MM.1S (cell line): ENCODE data around the gene PUS1.

Experiments used
- CTCF ChIP-seq: fragments of 300-600 bp; sonication (generic); IDR thresholded peaks from 2 replicates; pipeline ENCODE4 v1.5.1; 2016; ENCODE audit warnings: antibody characterized with exemption, low read length, mixed read lengths
- EZH2 ChIP-seq: fragments of 300-600 bp; sonication (generic); optimal IDR thresholded peaks from 2 replicates; pipeline ENCODE3; 2017; ENCODE audit warnings: low read depth, mild to moderate bottlenecking, antibody characterized with exemption, low read length, mixed read lengths

- no peak for TF ChIP-seq CTCF
- no peak for TF ChIP-seq EZH2
Observed at GRCh38 chr12:131919366-131920156, 9.5 kb upstream of the PUS1 start.
